Hindlimb muscle (tissue), 1 donor: ENCODE measurements around the gene ELK3. TPM values are rescaled to one million over a fixed set of nuclear protein-coding genes. Genes with fewer than 3 reads are reported as not detected.

Source experiments
- DNase-seq: peaks from one replicate; pipeline ENCODE4 v3.0.0-alpha.2; 2013
- polyA plus RNA-seq: library from polyadenylated mRNA; unstranded; fragments of 120-200 nt; gene quantifications from one replicate; pipeline ENCODE4 v1.2.1, GENCODE V29; 2013; ENCODE audit not compliant: insufficient read length

ELK3 gene
- polyA plus RNA-seq, 1 donor = 35.6 TPM

DNA sequence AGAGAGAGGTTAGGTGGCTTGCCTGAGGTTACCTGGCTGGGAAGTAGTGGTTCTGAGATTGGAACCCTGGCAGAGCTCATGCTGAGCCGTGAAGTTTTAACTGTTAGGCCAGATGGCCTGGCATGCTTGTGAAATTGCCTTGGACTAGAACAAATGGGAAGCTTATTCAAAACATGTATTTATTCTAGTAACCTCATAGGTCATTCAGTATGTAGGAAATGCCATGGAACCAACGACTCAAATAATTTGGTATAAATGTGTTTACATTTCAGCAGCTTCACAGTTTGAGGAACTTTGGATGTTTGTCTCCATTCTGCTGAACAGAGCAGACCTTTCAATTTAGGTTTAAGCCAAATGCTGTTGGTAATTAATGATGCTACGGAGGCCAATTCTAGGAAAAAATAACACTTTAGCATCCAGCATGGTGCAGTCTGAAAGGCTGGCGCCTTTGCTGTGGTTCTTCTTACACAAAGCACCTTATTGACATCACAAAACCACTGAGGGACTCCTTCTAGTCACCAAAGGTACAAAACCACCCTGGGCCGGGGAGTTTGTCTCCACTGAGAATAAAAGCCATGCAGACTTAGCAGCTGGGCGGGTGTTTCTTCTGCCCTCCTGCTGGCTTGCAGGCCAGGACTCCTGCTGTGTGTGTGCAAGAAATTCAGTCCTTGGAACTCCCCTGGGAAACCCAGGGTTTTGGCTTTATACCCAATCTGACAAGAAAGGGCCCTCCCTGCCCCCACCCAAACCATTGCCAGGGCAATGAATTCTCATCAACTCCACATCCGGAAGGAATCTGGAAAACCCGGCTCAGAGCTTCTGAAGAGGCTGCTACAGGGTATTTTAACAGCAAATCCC, 64.2 kb downstream of the ELK3 start:
- DNase-seq = no peak

DNA sequence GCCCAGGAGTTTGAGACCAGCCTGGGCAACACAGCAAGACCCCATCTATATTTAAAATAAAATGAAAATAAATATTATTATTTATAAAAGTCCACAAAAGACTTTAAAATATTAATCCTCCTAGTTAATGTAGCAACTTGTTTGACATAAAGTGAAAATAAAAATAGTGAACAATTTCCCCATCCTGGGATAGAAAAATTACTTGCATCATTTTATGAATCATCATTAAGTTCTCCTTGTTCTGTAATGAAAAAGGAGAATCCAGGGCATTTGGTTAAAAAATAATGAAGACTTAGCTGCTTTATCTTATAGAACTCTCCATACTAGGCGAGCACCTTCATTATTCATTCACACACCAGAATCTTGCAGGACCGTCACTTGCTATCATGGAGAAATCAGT, 66.1 kb downstream of the ELK3 start:
- no peak for DNase-seq

DNA sequence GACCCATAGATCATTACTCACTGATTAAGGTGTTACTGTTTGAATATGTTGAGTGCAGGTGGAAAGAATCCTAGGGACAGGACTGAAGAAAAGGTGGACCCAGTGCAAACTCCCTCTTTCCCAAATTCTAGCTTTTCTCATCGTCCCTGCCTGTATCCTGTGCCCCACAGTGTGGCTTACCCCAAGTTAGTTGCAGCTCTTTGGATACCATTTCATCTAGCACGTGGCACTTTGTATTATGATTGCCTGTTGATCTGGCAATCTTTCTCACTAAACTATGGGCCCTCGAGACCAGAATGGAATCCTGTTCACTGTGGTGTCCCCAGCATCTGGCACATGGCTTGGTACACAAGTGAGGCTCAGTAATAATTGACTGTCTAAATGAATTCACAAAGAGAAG, 66.5 kb downstream of the ELK3 start:
- no peak for DNase-seq

DNA sequence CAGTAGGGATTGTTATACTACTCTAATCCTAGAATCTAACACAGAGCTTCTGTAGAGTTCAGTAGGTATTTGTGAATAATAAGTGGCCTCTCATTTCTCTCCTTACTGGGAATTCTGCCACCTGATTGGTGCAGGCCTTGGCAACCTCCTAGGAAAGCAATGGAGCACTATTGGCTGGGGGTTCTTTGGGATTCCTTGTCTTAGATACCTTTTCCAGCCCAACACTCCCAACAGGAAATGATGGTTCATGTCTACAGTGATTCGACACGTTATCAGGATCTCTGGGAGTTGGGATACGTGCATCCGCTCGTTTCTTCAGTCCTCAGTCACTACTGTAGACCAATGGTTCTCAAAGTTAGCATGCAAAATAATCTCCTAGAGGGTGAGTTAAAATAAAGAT, 67.4 kb downstream of the ELK3 start:
- DNase-seq = no peak

DNA sequence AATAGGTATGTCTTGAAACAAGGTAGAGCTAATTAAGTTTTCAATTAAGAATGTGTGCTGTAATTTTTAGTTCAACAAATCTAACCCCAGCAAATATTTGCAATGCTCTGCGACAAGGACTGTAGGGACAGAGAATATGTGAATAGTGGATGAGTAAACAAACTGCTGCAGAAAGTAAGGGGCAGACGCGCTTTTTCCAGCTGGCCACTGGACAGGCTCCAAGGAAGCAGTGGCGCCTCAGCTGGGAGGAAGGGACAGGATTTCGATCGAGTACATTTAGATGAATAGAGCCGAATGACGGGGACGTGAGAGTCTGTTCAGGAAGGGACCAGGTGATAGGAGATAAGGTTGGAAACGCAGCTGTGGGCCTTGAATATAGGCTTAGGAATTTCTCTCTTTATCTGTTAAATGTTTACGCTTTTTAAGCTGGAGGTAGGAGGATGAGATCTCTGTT, 69.3 kb downstream of the ELK3 start:
- DNase-seq = no peak

DNA sequence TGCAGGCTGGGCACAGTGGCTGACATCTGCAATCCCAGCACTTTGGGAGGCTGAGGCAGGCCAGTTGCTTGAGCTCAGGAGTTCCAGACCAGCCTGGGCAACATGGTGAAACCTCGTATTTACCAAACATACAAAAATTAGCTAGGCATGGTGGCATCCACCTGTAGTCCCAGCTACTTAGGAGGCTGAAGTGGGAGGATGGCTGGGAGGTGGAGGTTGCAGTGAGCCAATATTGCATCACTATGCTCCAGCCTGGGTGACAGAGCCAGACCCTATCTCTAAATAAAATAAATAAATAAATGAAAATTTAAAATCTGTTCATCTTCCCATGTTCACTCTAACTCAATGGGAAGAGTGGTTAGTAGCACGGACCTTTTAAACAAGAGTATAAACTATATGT, 71.2 kb downstream of the ELK3 start:
- no peak for DNase-seq

DNA sequence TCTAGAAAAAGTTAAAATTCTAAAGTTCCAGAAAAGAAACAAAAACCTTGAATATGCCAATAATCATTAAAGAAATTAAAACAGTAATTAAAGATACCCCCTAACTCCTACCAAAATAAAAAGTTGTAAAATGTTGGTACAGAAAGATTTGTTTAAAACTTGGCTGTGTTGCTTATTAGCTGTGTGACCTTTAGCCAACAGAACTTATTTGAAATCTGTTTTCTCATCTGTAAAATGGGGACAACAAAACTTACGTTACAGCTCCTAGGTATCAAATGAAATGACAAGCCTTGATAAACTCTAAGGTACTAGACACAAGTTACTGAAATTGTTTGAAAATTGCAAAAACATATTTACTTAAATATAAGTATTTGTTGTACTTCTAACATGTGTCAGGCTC, 71.7 kb downstream of the ELK3 start:
- no peak for DNase-seq

DNA sequence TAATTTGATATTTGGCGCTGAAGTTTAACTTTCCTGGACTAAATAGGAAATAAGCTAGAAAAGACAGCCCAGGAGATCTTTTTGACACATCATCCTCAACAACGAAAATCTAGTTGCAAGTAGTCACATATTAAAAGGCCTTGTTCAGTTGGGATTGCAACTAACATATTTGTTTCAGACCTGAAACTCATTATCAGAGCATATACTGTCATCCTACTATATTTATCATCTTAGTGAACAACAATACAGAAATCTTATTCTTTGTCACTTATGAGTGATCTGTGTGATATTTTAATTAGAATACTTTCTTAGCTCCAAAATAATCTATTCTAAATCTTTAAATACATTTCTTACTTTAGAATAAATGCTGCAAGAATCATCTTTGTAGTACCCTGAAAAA, 72.1 kb downstream of the ELK3 start:
- no peak for DNase-seq

DNA sequence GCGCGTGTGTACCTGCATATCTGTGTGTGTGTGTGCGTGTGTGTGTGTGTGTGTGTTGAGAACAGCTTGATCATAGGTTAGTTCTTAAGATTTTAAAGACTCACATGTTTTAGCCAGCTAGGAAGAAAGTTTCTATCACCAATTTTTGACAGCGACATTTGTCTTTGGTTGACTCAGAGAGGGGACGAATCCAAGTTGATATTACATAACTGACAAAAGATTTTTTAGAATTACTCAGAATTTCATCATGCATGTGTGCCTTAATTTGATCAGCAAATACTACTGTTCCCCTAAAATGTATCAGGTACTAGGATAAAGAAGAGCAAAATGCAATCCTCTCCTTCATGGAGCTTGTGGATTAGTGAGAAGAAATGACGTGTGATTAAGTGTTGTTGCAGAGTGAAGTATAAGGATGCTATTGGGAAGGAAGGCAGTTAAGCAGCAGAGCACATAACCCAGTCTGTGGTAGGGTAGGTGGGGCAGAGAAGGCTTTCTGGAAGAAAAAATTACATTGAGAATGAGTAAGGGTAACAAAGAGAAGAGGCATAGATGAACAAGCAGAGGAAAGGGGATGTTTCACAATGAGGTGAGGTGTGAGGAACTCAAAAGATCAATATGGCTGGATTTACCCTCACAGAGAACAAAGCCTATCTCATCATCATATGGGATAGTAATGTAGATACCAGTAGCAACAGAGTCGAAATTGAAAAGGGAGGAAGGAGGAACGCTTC, 77.5 kb downstream of the ELK3 start:
- no peak for DNase-seq

DNA sequence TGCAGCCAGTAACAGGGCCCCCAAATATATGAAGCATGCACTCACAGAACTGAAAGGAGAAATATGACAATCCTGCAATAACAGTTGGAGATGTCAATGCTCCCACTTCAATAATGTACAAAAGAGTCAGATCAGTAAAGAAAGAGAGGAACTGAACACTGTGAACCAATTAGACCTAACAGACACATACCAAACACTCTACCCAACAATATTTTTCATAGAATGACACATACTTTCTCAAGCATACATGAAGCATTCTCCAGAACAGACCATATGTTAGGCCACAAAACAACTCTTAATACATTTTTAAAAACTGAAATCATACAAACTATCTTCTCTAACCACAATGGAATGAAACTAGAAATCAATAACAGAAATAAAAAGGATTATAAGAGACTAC, 80.2 kb downstream of the ELK3 start:
- DNase-seq = no peak

DNA sequence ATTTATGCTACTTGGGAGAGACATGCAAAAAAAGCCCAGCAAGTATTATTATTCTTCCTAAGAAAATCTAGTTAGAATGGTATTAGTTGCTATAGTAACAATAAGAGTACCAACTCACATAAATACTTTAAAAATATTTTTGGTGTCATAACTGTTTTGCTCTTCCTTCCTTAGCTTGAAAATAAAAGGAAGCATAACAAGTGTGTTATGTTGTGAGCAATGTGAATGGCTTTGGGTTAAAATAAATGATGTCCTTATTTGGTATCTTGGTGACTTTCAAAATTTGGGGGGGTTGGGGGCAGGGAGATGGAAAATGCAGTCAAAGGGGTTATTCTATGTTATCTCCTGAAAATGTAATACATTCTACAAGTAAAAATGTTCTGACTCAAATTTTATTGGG, 91.0 kb downstream of the ELK3 start:
- DNase-seq = no peak

DNA sequence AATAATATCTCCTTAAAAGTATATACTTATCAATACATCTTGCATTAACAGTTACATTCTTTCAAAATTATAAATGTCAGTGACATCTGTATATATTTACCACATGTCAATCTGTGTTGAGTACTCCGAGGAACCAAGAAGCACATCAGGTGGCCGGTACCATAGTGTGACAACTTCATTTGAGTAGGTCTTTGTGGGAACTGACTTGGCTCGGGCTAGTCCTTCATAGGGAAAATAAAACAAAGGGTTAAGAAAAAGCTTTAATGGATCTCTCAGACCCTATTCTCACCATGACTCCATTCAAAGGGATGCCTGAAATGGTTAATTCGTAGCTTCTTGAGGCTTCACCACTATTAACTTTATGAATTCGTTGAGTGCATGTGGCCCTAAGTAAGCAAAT, 94.9 kb downstream of the ELK3 start:
- DNase-seq = no peak

DNA sequence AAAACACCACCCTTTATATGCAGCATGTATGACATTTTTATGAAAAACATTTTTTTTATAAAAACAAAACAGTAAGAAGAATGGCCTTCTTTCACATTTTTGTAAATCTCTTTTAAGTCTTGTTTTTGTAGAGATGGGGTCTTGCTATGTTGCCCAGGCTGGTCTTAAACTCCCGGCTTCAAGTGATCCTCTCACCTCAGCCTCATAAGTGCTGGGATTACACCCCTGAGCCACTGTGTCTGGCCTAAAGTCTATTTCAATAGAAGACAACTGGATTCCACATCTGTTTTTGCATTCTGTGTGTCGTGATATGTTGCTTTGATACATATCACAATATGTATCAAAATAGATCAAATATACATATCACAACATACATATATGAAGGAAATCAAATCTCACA, 98.9 kb downstream of the ELK3 start:
- no peak for DNase-seq

DNA sequence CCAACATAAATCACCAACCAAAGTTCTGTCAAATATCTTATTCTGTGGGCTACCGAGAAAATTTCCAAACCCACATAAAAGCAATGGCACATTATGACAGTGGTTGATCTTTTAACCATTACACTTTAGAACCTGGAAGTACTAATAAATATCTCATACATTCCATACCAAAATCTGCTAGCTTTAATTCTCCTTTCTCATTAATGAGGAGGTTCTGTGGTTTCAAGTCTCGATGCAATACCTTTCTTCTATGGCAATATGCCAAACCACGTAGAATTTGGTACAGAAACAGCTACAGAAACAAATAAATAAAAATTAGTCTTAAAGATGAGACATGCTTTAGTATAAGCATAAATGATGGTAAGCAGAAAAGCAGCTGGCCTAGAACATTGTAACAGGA, 100.7 kb downstream of the ELK3 start:
- DNase-seq = no peak

DNA sequence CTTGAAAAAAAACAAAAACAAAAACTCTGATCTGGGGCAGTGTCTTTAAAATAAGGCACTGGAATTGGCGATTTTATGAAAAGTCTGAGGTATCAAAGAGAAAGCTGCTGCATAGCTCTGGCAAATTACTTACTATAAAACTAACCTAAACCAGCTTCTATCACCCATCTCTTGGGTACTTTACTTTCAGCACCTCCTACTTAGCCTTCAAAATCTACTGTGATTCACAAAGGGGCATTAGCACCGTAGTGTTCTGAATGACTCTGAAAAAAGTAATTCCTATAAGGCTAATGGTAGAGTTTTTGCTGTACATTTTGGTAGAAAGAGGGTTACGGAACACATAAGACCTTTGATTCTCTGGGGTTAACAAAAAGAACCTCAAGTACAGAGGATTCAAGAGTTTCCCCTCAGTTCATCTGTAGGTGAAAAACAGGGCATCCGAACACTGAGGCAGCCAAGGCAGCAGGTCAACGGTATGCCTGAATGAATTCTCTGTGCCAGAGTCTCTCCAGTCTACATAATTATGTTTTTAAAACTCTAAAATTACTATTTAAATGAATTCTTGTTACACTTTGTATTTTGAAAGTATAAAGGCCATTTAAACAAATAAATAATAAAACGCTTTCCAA, 101.5 kb downstream of the ELK3 start:
- DNase-seq = no peak

DNA sequence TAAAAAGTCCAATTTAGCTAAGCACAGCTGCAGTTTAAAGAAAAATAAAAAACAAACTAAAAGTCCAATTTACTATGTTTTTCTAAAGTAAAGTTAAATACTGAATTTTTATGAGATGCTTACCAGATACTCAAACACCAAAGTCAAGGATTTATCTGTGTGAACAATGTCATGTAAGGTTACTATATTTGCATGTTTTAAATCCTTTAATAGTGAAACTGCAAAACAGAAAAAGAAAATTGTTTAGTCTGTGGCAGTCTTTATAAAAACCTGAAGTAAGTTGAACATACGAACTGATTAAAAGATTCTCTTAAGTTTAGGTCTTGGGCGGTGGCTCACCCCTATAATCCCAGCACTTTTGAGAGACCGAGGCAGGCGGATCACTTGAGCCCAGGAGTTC, 103.3 kb downstream of the ELK3 start:
- no peak for DNase-seq

DNA sequence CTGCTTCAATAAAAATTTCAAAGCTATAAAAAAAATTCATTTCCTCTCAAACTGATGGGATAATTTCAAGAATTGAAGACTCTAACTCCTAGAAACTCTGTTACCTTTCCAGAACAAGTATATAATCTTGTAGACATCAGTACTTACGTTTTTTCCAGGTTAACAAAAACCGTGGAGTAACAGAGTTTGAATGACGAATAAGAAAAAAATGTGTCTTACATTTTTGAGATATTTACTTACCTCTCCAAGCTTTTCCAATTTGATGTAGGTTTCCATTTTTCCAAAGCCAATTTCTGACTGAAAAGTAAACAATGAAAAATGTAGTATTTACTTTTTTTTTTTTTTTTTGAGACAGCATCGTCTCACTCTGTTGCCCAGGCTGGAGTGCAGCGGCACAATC, 105.9 kb downstream of the ELK3 start:
- no peak for DNase-seq

DNA sequence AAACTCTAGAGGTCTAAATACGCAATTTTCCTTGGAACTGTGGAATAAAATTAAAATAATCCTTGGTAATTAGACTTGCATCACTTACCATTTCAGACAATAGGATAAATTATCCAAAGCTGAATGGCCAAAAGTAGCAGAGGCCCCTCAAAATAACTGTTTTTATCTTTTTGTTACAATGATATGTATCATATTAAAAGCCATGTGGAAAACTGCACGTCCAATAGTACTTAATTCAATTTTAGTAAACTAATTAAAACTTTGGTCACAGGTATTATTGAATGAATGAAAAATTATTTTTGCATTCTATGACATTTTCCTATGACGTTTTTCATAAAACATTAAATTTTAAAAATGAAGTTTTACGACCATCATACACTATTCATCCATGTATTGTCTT, 107.6 kb downstream of the ELK3 start:
- no peak for DNase-seq

DNA sequence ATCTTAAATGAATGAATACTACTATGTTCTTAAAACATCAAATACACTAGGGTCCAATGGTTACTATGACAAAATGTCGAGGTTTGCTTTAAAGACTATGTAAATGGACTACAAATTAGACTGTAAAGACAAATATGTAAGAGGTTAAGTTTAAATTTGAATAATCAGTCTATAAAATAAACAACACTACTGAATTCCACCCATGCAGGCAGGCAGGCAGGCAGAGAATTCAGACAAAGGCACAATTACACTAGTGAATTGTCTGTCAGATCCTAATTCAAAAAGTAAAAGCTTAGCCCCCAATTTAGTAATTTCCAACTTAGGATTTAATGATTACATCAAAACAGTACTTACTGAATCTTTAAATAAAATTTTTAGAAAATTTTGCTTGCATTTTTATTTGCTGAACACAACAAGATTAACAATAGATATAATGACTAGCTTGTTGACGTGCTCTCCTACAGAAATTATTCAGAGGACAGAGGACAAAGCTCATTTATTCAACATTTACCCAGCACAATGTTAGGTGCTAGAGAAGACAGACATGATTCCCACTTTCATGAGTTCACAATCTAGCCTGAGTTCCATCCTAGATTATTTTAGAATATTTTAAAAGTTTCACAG, 108.6 kb downstream of the ELK3 start:
- no peak for DNase-seq

DNA sequence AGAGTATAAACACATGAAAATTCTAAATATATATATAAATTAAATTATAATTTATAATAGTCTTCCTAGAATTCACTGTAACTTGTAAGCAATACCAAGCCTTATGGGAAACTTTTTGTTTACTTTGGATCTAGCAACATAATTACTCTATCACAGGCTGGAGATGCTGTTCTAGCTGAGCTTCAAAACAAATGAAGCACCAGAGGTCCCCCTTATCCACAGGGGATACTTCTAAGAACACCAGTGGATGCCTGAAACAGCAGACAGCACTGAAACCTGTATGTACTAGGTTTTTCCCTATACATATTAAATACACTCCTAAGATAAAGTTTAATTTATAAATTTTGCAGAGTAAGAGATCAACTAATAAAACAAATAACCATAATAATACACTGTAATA, 109.5 kb downstream of the ELK3 start:
- DNase-seq = no peak

DNA sequence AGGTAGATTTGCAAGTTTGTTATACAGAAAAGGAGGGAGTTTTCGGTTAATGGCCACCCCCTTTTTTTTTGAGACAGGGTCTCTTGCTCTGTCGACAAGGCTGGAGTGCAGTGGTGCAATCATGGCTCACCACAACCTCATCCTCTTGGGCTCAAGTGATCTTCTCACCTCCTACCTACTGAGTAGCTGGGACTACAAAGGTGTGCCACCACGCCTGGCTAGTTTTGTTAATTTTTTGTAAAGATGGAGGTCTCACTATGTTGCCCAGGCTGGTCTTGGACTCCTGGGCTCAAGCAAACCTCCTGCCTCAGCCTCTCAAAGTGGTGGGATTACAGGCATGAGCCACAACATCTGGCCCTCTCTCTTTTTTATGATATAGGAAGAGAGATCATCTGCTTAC, 111.5 kb downstream of the ELK3 start:
- DNase-seq = no peak

DNA sequence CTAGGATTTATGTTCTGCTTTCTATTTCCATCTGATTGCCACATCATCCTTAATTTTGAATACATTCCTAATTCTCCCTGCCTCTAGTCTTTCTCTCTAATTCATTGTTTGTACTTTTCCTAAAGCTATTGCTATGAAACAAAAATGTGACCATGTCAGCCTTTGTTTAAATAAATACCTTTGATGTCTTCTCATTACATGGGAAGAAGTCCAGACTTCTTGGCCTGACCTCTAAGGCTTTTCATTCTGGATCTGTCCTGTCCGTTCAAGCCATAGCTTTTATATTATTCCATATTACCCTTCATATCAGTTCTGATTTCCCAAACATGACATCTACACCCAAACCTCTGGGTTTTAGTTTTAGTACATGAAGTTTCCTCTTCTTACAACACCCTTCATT, 114.7 kb downstream of the ELK3 start:
- DNase-seq = no peak

DNA sequence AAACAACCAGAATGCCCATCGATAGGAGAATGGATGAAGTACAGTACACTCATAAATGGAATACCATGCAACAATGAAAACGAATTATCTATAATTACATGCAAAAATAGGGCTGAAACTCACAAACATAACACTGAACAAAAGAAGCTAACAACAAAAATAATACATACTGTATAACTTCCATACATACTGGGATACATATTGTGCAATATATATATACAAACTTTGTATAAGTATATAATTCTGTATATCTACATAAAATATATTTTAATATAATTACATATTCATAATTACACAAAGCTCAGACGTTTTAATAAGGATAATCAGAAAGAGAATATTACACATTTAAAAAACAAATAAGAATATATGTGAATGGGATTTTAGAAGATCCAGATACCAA, 115.9 kb downstream of the ELK3 start:
- no peak for DNase-seq
